Measurements from ENCODE around the gene FBXO30.

The FBXO30 gene

DNA sequence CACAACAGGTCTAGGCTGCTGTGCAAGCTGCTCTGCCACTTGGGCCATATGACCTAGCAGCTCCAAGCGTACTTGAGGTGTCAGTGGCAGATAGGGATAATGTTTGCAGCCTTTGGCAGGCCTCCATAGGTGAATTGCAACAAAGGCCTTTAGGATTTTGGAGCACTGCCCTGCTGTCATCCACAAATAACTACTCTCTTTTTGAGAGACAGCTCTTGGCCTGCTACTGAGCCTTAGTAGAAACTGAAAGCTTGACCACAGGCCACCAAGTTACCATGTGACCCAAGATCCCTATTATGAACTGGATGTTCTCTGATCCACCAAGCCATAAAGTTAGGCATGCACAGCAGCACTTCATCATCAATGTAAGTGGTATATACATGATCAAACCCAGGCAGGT, 29.9 kb downstream of the FBXO30 start:
- no peak overlapping the region for H3K27ac ChIP-seq
- TF ChIP-seq, protein P1, sequence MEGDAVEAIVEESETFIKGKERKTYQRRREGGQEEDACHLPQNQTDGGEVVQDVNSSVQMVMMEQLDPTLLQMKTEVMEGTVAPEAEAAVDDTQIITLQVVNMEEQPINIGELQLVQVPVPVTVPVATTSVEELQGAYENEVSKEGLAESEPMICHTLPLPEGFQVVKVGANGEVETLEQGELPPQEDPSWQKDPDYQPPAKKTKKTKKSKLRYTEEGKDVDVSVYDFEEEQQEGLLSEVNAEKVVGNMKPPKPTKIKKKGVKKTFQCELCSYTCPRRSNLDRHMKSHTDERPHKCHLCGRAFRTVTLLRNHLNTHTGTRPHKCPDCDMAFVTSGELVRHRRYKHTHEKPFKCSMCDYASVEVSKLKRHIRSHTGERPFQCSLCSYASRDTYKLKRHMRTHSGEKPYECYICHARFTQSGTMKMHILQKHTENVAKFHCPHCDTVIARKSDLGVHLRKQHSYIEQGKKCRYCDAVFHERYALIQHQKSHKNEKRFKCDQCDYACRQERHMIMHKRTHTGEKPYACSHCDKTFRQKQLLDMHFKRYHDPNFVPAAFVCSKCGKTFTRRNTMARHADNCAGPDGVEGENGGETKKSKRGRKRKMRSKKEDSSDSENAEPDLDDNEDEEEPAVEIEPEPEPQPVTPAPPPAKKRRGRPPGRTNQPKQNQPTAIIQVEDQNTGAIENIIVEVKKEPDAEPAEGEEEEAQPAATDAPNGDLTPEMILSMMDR (conservative IDR thresholded peaks at IDR 0.05), result no peak

DNA sequence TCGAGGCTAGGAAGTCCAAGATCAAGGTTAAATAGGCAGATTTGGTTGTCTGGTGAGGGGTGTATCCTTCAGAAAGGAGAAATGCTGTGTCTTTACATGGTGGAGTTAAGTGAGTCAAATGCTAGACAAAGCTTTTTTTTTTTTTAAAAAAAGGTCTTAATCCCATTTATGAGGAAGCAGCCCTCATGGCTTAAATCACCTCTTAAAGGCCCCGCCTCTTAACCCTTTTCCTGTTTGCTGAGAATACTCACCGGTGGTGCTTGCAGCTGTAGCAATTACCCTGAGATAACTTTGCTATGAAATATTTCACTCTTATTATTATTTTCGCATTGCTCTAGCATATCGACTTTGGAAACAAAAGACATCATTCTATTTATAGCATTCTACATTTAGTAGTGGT, 30.8 kb downstream of the FBXO30 start:
- TF ChIP-seq, protein P1 (conservative IDR thresholded peaks at IDR 0.05), result no peak

DNA sequence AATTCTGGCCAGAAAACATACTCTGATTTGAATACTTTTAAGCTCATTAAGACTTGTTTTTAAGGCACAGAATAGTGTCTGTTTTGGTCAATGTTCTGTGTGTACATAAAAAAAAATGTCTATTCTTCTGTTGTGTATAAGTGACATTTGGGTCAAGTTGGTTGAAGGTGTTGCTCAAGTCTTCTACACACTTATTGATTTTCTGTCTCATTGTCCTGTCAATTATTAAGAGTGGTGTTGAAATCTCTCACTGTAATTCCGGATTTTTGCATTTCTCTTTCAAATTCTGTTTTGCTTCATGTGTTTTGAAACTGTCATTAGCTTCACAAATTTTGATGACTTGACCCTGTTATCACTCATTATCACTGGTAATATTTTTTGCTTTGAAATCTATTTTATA, 41.7 kb downstream of the FBXO30 start:
- TF ChIP-seq, protein P1 (conservative IDR thresholded peaks at IDR 0.05), result no peak
- H3K27ac ChIP-seq, result no peak overlapping the region

More for the DNA sequence above, 30.8 kb downstream of the FBXO30 start:
- H3K27ac ChIP-seq, result no peak overlapping the region

DNA sequence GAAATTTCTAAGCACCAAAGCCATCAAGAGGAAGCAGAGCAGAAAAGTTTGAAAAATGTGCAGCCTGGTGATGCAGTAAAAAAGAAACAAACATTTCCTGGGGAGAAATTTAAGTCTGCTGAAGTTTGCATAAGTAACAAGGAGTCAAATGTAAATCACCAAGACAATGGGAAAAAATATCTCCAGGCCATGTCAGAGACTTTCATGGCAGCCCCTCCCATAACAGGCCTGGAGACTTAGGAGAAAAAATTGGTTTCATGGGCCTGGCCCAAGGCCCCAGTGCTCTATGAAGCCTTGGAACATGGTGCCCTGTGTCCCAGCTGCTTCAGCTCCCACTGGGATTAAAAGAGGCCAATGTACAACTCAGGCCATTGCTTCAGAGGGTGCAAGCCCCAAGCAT, 49.1 kb downstream of the FBXO30 start:
- TF ChIP-seq, protein P1 (conservative IDR thresholded peaks at IDR 0.05), result no peak

DNA sequence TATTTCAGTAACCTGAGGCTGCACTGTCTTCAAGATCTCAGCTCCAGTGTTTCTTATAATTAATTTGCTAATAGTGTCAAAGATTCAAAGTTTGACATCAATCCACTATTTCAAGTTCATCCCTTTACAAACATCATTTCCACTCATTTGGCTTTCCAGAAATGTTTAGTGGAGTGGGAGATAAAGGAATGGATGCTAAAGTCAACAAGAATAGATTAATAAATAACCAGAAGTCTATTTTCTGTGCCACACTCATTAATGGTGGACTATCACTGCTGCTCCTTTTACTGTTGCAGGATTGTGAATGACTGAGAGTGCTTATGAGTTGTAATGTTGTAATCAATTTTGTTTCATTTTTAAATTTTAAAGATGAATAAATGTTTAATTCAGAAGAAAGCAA, 50.9 kb downstream of the FBXO30 start:
- TF ChIP-seq, protein P1 (conservative IDR thresholded peaks at IDR 0.05), result no peak
- H3K27ac ChIP-seq, result peak overlapping the region; percentile 49

More for the DNA sequence above, 49.1 kb downstream of the FBXO30 start:
- H3K27ac ChIP-seq, result no peak overlapping the region

DNA sequence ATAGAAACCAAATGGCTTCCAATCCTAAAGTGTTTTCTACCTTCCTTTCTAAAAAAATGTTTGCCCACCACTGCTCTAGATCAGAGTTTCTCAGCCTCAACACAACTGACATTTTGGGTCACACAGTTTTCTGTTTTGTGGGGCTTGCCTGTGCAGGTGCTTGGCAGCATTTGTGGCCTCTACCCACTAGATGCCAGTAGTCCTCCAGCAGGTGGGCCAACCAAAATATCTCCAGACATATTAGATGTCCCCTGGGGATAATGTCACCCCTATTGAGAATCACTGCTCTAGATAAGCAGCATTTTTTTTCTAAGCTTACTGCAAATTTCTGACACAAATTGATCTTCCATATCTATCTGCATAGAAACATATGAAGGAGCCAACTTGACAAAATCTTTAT, 53.0 kb downstream of the FBXO30 start:
- no peak overlapping the region for H3K27ac ChIP-seq
- TF ChIP-seq, protein P1 (conservative IDR thresholded peaks at IDR 0.05), result no peak

DNA sequence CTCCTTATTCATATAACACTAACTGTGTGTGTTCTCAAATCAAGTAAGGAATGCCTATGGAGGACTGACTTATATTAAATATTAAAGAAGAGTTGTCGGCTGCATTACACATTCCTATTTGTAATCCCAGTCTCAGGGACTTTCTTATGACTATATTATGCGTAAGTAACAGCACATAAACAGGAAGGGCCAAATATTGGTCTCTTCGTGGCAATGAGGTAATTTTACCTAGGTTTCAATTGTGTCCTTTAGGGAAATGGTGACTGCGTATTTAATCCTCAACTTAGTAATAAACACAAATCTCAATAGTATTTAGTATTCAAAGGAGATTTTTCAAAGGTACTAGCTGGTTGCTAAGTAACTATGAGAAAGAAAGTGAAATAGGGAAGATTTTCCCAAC, 56.5 kb downstream of the FBXO30 start:
- TF ChIP-seq, protein P1 (conservative IDR thresholded peaks at IDR 0.05), result no peak
- no peak overlapping the region for H3K27ac ChIP-seq

Data from VCaP (cell line).